A673 (cell line): ENCODE results near the gene TRAPPC10. TPM values are rescaled to one million over a fixed set of nuclear protein-coding genes. Genes with fewer than 3 reads are reported as not detected.

Experiments used
- BruUV-seq: library from RNA; stranded (reverse); fragments of 400-500 nt; replicated peaks from 2 replicates; lab custom pipeline; 2021; lab: Mats Ljungman, UMichigan
- CTCF ChIA-PET: fragments of 300-600 bp; sonication (Branson Sonifier 250); formaldehyde crosslinking; loops from one replicate; lab custom pipeline; 2022; ENCODE audit warnings: antibody characterized with exemption; lab: Charles Lee
- POLR2A ChIA-PET: fragments of 300-600 bp; sonication (Branson Sonifier 250); formaldehyde crosslinking; loops from one replicate; lab custom pipeline; 2022; ENCODE audit warnings: antibody characterized with exemption; ENCODE audit not compliant: low non-redundant PET; lab: Charles Lee
- DNase-seq: peaks from one replicate; pipeline ENCODE4 v3.0.0-alpha.2; 2015; ENCODE audit warnings: low spot score
- H3K27ac ChIP-seq: fragments of 200-600 bp; sonication (generic); 2 replicates; pipeline ENCODE4 v1.5.1; 2016; ENCODE audit warnings: mixed run types, low read depth, mild to moderate bottlenecking, mixed read lengths, antibody characterized with exemption, low read length; ENCODE audit not compliant: poor library complexity, severe bottlenecking
- H3K27me3 ChIP-seq: fragments of 200-600 bp; sonication (generic); replicated peaks from 2 replicates; pipeline ENCODE4 v1.6.1; 2017; ENCODE audit warnings: mixed run types, low read depth, mild to moderate bottlenecking, mixed read lengths, antibody characterized with exemption, low read length; ENCODE audit not compliant: insufficient read depth, poor library complexity
- H3K36me3 ChIP-seq: fragments of 200-600 bp; sonication (generic); 2 replicates; pipeline ENCODE4 v1.6.1; 2016; ENCODE audit warnings: mixed run types, mild to moderate bottlenecking, mixed read lengths, antibody characterized with exemption, low read length; ENCODE audit not compliant: insufficient read depth, poor library complexity, severe bottlenecking
- H3K4me1 ChIP-seq: fragments of 200-600 bp; sonication (generic); 2 replicates; pipeline ENCODE4 v1.6.1; 2017; ENCODE audit warnings: mixed run types, mild to moderate bottlenecking, mixed read lengths, antibody characterized with exemption, low read length; ENCODE audit not compliant: insufficient read depth, poor library complexity, severe bottlenecking
- H3K4me3 ChIP-seq: fragments of 200-600 bp; sonication (generic); 2 replicates; pipeline ENCODE4 v1.5.1; 2016; ENCODE audit warnings: low read depth, mixed run types, mild to moderate bottlenecking, mixed read lengths, low read length; ENCODE audit not compliant: poor library complexity, severe bottlenecking
- H3K9me3 ChIP-seq: fragments of 200-600 bp; sonication (generic); 2 replicates; pipeline ENCODE4 v1.6.1; 2016; ENCODE audit warnings: mixed run types, low read depth, mild to moderate bottlenecking, mixed read lengths, antibody characterized with exemption, low read length; ENCODE audit not compliant: poor library complexity, severe bottlenecking
- EZH2 ChIP-seq: fragments of 200-600 bp; sonication (generic); IDR thresholded peaks from 2 replicates; pipeline ENCODE4 v1.6.1; 2017; ENCODE audit warnings: borderline replicate concordance, low read depth, mild to moderate bottlenecking, mixed read lengths, antibody characterized with exemption, low read length; ENCODE audit not compliant: poor library complexity, severe bottlenecking
- intact Hi-C: fragments of 100-400 bp; cut with micrococcal nuclease; formaldehyde crosslinking; loops from one replicate; pipeline ENCODE4 v1.10.0; 2022; ENCODE audit not compliant: unreplicated experiment
- total RNA-seq: library from RNA; stranded (reverse); gene quantifications from 2 replicates; pipeline ENCODE4 v1.2.3, GENCODE V29; 2021
- TF ChIP-seq, protein P1 (sequence below): fragments of 300-800, 200-600 bp; sonication (generic); conservative IDR thresholded peaks from 2 replicates; pipeline ENCODE4 v1.5.1; 2017; ENCODE audit warnings: low read depth, mild to moderate bottlenecking, antibody characterized with exemption, low read length, moderate library complexity, mixed read lengths

TRAPPC10 gene
- total RNA-seq, 1 experiment from 2014 or later = 51.4 TPM

DNA sequence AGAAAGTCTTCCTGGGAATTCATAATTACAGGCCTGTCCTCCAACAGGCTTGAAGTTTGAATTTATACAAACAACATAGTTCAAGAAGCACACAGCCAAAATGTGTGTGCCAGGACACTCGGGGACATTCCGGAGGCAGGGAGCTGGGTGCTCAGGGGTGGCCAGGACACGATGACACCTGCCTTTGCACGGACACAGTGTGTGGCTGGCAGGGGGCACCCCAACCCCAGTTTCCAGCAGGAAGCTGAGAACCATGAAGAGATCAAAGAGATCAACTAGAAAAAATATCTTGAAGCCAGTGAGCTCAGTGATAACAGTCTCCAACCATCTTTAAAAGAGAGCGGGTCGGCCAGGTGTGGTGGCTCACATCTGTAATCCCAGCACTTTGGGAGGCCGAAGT is 32.5 kb upstream of the TRAPPC10 start:
- POLR2A ChIA-PET = no interaction called here

GRCh38 chr21:43981151-43981870 is 30.8 kb upstream of the TRAPPC10 start:
- intact Hi-C loops = no loop called here
- no TSS peak for BruUV-seq
- CTCF ChIA-PET = no interaction called here
- DNase-seq = no peak
- H3K36me3 ChIP-seq = peaks cover 26% of the 10 kb centered on the region
- no peaks in the 10 kb centered on the region for H3K4me1 ChIP-seq
- TF ChIP-seq EZH2 = no peak
- TF ChIP-seq, protein P1, sequence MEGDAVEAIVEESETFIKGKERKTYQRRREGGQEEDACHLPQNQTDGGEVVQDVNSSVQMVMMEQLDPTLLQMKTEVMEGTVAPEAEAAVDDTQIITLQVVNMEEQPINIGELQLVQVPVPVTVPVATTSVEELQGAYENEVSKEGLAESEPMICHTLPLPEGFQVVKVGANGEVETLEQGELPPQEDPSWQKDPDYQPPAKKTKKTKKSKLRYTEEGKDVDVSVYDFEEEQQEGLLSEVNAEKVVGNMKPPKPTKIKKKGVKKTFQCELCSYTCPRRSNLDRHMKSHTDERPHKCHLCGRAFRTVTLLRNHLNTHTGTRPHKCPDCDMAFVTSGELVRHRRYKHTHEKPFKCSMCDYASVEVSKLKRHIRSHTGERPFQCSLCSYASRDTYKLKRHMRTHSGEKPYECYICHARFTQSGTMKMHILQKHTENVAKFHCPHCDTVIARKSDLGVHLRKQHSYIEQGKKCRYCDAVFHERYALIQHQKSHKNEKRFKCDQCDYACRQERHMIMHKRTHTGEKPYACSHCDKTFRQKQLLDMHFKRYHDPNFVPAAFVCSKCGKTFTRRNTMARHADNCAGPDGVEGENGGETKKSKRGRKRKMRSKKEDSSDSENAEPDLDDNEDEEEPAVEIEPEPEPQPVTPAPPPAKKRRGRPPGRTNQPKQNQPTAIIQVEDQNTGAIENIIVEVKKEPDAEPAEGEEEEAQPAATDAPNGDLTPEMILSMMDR = no peak
- POLR2A ChIA-PET = no interaction called here
- no peaks in the 10 kb centered on the region for H3K9me3 ChIP-seq
- no peak overlapping the region for H3K27ac ChIP-seq
- no peak overlapping the region for H3K4me3 ChIP-seq
- H3K27me3 ChIP-seq = no peaks in the 10 kb centered on the region

More for the DNA sequence above, 32.5 kb upstream of the TRAPPC10 start:
- Histone ChIP-seq H3K9me3 (no peaks in the 10 kb centered on the region), H3K36me3 (peaks cover 26% of the 10 kb centered on the region), H3K27me3 (no peaks in the 10 kb centered on the region), H3K4me3 (no peak overlapping the region), H3K27ac (no peak overlapping the region), H3K4me1 (no peaks in the 10 kb centered on the region)
- no peak for DNase-seq
- no peak for TF ChIP-seq EZH2
- TF ChIP-seq, protein P1 = no peak
- BruUV-seq = no TSS peak
- CTCF ChIA-PET = no interaction called here
- intact Hi-C loops = no loop called here

- intact Hi-C loops = no loop called here
- TF ChIP-seq EZH2 = no peak
- TF ChIP-seq, protein P1 = no peak
- Histone ChIP-seq H3K36me3 (peaks cover 26% of the 10 kb centered on the region), H3K27ac (no peak overlapping the region), H3K9me3 (no peaks in the 10 kb centered on the region), H3K4me1 (no peaks in the 10 kb centered on the region), H3K27me3 (no peaks in the 10 kb centered on the region), H3K4me3 (no peak overlapping the region)
- ChIA-PET POLR2A (no interaction called here), CTCF (no interaction called here)
- BruUV-seq = no TSS peak
- DNase-seq = no peak
Measured at GRCh38 chr21:43981871-43982210, 30.3 kb upstream of the TRAPPC10 start.
